ENCODE measurements around the gene PTGES.

DNA sequence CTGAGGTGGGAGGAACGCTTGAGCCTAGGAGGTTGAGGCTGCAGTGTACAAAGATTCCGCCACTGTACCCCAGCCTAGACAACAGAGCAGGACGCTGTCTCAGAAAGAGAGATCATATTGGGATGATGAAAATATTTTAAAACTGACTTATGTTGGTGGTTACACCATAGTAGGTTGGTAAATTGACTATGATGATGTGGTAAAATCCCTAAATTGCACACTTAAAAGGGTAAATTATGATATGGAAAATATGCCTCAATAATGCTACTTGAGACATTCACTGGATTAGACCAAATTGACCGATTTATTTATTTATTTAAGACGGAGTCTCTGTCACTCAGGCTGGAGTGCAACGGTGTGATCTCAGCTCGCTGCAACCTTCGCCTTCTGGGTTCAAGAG lies 28.3 kb upstream of the PTGES start:
- TF ChIP-seq POLR2A (IDR thresholded peaks at IDR 0.05; ENCODE audit: extremely low read depth, insufficient read length) (no peak), MYC (IDR thresholded peaks at IDR 0.05; ENCODE audit: low read depth, low read length) (no peak)
- TF ChIP-seq, protein P1, sequence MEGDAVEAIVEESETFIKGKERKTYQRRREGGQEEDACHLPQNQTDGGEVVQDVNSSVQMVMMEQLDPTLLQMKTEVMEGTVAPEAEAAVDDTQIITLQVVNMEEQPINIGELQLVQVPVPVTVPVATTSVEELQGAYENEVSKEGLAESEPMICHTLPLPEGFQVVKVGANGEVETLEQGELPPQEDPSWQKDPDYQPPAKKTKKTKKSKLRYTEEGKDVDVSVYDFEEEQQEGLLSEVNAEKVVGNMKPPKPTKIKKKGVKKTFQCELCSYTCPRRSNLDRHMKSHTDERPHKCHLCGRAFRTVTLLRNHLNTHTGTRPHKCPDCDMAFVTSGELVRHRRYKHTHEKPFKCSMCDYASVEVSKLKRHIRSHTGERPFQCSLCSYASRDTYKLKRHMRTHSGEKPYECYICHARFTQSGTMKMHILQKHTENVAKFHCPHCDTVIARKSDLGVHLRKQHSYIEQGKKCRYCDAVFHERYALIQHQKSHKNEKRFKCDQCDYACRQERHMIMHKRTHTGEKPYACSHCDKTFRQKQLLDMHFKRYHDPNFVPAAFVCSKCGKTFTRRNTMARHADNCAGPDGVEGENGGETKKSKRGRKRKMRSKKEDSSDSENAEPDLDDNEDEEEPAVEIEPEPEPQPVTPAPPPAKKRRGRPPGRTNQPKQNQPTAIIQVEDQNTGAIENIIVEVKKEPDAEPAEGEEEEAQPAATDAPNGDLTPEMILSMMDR (IDR thresholded peaks at IDR 0.05; ENCODE audit: low read depth, low read length) = no peak
- TF ChIP-seq, protein P2, sequence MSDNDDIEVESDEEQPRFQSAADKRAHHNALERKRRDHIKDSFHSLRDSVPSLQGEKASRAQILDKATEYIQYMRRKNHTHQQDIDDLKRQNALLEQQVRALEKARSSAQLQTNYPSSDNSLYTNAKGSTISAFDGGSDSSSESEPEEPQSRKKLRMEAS (IDR thresholded peaks at IDR 0.05; ENCODE audit: low read depth, low read length) = no peak
